Loucy (cell line): ENCODE data around the gene DDB1.

Experiments used
- H2AFZ ChIP-seq: fragments of 200-600 bp; sonication (generic); 2 replicates; pipeline ENCODE4 v1.6.0; 2016; ENCODE audit warnings: antibody characterized with exemption, mild to moderate bottlenecking, low read length, moderate library complexity
- H3F3A ChIP-seq: fragments of 200-600 bp; 2 replicates; pipeline ENCODE4 v1.6.0; 2016; ENCODE audit warnings: antibody characterized with exemption, low read depth, mild to moderate bottlenecking
- H3K27me3 ChIP-seq: fragments of 200-600 bp; sonication (generic); 2 replicates; pipeline ENCODE4 v1.6.1; 2014; ENCODE audit warnings: low read length, mild to moderate bottlenecking; ENCODE audit not compliant: insufficient read depth, poor library complexity, severe bottlenecking
- H3K36me3 ChIP-seq: fragments of 200-600 bp; sonication (generic); 2 replicates; pipeline ENCODE4 v1.6.1; 2016; ENCODE audit warnings: low read length; ENCODE audit not compliant: insufficient read depth
- H3K4me1 ChIP-seq: fragments of 200-600 bp; sonication (generic); 2 replicates; pipeline ENCODE4 v1.5.1; 2014; ENCODE audit warnings: low read length, mild to moderate bottlenecking; ENCODE audit not compliant: insufficient read depth, poor library complexity, severe bottlenecking
- H3K4me2 ChIP-seq: fragments of 200-600 bp; sonication (generic); 2 replicates; pipeline ENCODE4 v1.6.0; 2014; ENCODE audit warnings: antibody characterized with exemption, low read length, low read depth, mild to moderate bottlenecking; ENCODE audit not compliant: poor library complexity, severe bottlenecking
- H3K4me3 ChIP-seq: fragments of 200-600 bp; sonication (generic); 2 replicates; pipeline ENCODE4 v1.5.1; 2014; ENCODE audit warnings: low read length, mild to moderate bottlenecking, mixed read lengths; ENCODE audit not compliant: poor library complexity, severe bottlenecking
- H3K79me2 ChIP-seq: fragments of 200-600 bp; sonication (generic); 2 replicates; pipeline ENCODE4 v1.6.1; 2014; ENCODE audit warnings: low read length; ENCODE audit not compliant: insufficient read depth
- H3K9ac ChIP-seq: fragments of 200-600 bp; sonication (generic); 2 replicates; pipeline ENCODE4 v1.6.0; 2014; ENCODE audit warnings: mild to moderate bottlenecking, low read depth, low read length, moderate library complexity; ENCODE audit not compliant: poor library complexity, severe bottlenecking
- H3K9me2 ChIP-seq: fragments of 200-600 bp; sonication (generic); replicated peaks from 2 replicates; pipeline ENCODE4 v1.6.1; 2016; ENCODE audit warnings: low read depth, low read length, mixed read lengths
- H3K9me3 ChIP-seq: fragments of 200-600 bp; sonication (generic); 2 replicates; pipeline ENCODE4 v1.6.1; 2014; ENCODE audit warnings: mild to moderate bottlenecking, antibody characterized with exemption, low read length, low read depth; ENCODE audit not compliant: insufficient read depth
- H4K20me1 ChIP-seq: fragments of 200-600 bp; sonication (generic); 2 replicates; pipeline ENCODE4 v1.6.0; 2014; ENCODE audit warnings: antibody characterized with exemption, low read length, mild to moderate bottlenecking; ENCODE audit not compliant: insufficient read depth, poor library complexity, severe bottlenecking
- CTCF ChIP-seq: fragments of 200-600 bp; sonication (generic); conservative IDR thresholded peaks from 2 replicates; pipeline ENCODE4 v1.5.1; 2014; ENCODE audit warnings: mild to moderate bottlenecking, antibody characterized with exemption, low read length
- EZH2phosphoT487 ChIP-seq: fragments of 200-600 bp; IDR thresholded peaks from 2 replicates; pipeline ENCODE4 v1.6.1; 2018; ENCODE audit warnings: antibody characterized with exemption, mild to moderate bottlenecking, moderate library complexity, borderline replicate concordance

DDB1 gene

GRCh38 chr11:61309739-61310138, 23.2 kb downstream of the DDB1 start:
- no peaks in the 10 kb centered on the region for H4K20me1 ChIP-seq
- no peak for TF ChIP-seq EZH2phosphoT487
- no peak for TF ChIP-seq CTCF
- no peak overlapping the region for H3K4me2 ChIP-seq
- H3K4me3 ChIP-seq, result no peak overlapping the region
- peaks cover 98% of the 10 kb centered on the region; the same call in 1 of the 2 replicates for H3K36me3 ChIP-seq
- H3F3A ChIP-seq, result no peaks in the 10 kb centered on the region
- H3K27me3 ChIP-seq, result no peaks in the 10 kb centered on the region
- H3K4me1 ChIP-seq, result no peaks in the 10 kb centered on the region
- no peaks in the 10 kb centered on the region for H3K9me2 ChIP-seq
- no peaks in the 10 kb centered on the region for H3K9me3 ChIP-seq
- no peaks in the 10 kb centered on the region for H3K79me2 ChIP-seq
- no peak overlapping the region for H3K9ac ChIP-seq
- no peak overlapping the region for H2AFZ ChIP-seq

- TF ChIP-seq EZH2phosphoT487 (no peak), CTCF (no peak)
- Histone ChIP-seq H3K4me3 (no peak overlapping the region), H4K20me1 (no peaks in the 10 kb centered on the region), H3K4me2 (no peak overlapping the region), H2AFZ (no peak overlapping the region), H3K4me1 (no peaks in the 10 kb centered on the region), H3K27me3 (no peaks in the 10 kb centered on the region), H3K9me3 (no peaks in the 10 kb centered on the region), H3K36me3 (peaks cover 97% of the 10 kb centered on the region; the same call in 1 of the 2 replicates), H3K9ac (no peak overlapping the region), H3K9me2 (no peaks in the 10 kb centered on the region), H3F3A (no peaks in the 10 kb centered on the region), H3K79me2 (no peaks in the 10 kb centered on the region)
Measured at GRCh38 chr11:61309141-61309540, 23.8 kb downstream of the DDB1 start.

GRCh38 chr11:61307354-61307753, 25.6 kb downstream of the DDB1 start:
- Histone ChIP-seq H3K4me3 (no peak overlapping the region), H3K9ac (no peak overlapping the region), H3K9me3 (no peaks in the 10 kb centered on the region), H3K27me3 (no peaks in the 10 kb centered on the region), H3K36me3 (peaks cover 96% of the 10 kb centered on the region), H4K20me1 (no peaks in the 10 kb centered on the region), H3F3A (no peaks in the 10 kb centered on the region), H3K4me2 (no peak overlapping the region), H3K79me2 (no peaks in the 10 kb centered on the region), H2AFZ (no peak overlapping the region), H3K4me1 (no peaks in the 10 kb centered on the region), H3K9me2 (no peaks in the 10 kb centered on the region)
- TF ChIP-seq CTCF, result no peak
- no peak for TF ChIP-seq EZH2phosphoT487
